ENCODE results near the gene IFNA17. TPM values are rescaled to one million over a fixed set of nuclear protein-coding genes. Genes with fewer than 3 reads are reported as not detected.
"Not testable (repeated sequence)": the region's sequence is repeated elsewhere in the genome, so short reads cannot be mapped to it uniquely, and the experiment has no call there.

IFNA17 gene
- total and polyA plus RNA-seq, 4 donors: not detected

DNA sequence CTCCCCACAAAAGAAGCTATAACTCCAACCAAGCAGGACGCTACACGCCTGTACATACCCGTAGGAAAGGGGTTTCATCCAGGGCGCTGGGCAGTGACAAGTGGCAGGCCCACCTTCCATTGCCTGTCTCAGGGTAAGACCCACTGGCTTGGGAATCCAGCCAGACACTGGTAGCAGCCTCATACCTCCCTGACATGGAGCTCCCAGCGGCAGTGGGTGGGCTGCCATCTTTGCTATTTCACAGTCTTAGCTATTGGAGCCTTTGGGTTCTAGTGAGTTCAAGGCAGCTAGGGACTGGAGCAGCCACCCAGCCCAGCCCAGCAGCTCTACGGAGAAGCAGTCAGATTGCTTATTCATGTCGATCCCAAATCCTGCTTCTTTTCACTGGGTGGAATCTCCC lies 17.7 kb downstream of the IFNA17 start:
- TF ChIP-seq HNF4A (conservative IDR thresholded peaks at IDR 0.05) (no peak), YY1 (IDR thresholded peaks at IDR 0.05) (no peak), JUND (IDR thresholded peaks at IDR 0.05) (no peak), RAD21 (IDR thresholded peaks at IDR 0.05) (no peak), FOXA1 (IDR thresholded peaks at IDR 0.05) (no peak), HNF4G (IDR thresholded peaks at IDR 0.05) (no peak)
- TF ChIP-seq, protein P1, sequence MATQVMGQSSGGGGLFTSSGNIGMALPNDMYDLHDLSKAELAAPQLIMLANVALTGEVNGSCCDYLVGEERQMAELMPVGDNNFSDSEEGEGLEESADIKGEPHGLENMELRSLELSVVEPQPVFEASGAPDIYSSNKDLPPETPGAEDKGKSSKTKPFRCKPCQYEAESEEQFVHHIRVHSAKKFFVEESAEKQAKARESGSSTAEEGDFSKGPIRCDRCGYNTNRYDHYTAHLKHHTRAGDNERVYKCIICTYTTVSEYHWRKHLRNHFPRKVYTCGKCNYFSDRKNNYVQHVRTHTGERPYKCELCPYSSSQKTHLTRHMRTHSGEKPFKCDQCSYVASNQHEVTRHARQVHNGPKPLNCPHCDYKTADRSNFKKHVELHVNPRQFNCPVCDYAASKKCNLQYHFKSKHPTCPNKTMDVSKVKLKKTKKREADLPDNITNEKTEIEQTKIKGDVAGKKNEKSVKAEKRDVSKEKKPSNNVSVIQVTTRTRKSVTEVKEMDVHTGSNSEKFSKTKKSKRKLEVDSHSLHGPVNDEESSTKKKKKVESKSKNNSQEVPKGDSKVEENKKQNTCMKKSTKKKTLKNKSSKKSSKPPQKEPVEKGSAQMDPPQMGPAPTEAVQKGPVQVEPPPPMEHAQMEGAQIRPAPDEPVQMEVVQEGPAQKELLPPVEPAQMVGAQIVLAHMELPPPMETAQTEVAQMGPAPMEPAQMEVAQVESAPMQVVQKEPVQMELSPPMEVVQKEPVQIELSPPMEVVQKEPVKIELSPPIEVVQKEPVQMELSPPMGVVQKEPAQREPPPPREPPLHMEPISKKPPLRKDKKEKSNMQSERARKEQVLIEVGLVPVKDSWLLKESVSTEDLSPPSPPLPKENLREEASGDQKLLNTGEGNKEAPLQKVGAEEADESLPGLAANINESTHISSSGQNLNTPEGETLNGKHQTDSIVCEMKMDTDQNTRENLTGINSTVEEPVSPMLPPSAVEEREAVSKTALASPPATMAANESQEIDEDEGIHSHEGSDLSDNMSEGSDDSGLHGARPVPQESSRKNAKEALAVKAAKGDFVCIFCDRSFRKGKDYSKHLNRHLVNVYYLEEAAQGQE (IDR thresholded peaks at IDR 0.05): no peak
- TF ChIP-seq, protein P2, sequence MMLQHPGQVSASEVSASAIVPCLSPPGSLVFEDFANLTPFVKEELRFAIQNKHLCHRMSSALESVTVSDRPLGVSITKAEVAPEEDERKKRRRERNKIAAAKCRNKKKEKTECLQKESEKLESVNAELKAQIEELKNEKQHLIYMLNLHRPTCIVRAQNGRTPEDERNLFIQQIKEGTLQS (IDR thresholded peaks at IDR 0.05): no peak
- TF ChIP-seq, protein P3, sequence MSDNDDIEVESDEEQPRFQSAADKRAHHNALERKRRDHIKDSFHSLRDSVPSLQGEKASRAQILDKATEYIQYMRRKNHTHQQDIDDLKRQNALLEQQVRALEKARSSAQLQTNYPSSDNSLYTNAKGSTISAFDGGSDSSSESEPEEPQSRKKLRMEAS (IDR thresholded peaks at IDR 0.05): no peak
- Histone ChIP-seq H3K4me3 (ENCODE audit: low read depth in 1 of 3, low read length in 3 of 3) (no peak overlapping the region), H3K27me3 (ENCODE audit: control insufficient read depth in 4 of 4, insufficient read depth in 4 of 4, low read length in 3 of 4) (no peaks in the 10 kb centered on the region), H3K9me3 (ENCODE audit: control insufficient read depth in 4 of 4, low read length in 3 of 4) (no peaks in the 10 kb centered on the region), H3K4me1 (ENCODE audit: control insufficient read depth in 4 of 4, insufficient read depth in 4 of 4, low read length in 3 of 4) (no peaks in the 10 kb centered on the region), H3K9ac (ENCODE audit: low read depth in 1 of 2, low read length in 2 of 2) (no peak overlapping the region), H3K27ac (ENCODE audit: low read depth in 1 of 2, low read length in 2 of 2) (no peak overlapping the region), H3K36me3 (ENCODE audit: control insufficient read depth in 4 of 4, insufficient read depth in 3 of 4, low read depth in 1 of 4, low read length in 3 of 4) (no peaks in the 10 kb centered on the region)
- no peak for DNase-seq (ENCODE audit: low spot score)
- 91% methylated on average over 7 of the region's 7 CpGs for WGBS

DNA sequence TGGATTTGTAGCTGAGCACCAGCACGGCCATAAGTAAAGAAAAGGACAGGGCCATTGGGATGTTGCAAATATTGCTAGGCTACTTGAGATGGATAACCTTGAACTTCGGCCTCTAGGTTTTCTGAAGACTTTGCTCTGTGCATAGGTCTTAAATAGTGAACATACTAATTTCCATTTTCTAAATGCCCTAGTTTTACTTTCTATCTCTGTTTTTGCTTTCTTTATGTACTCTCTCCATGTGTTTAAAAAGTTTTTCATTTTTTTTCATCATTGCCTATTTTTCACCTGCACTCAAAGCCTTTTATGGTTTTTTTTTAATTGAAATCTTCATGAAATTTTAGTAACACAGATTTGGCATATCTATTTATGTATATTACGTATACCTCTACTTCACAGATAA lies 21.0 kb downstream of the IFNA17 start, which contains the start of gene IFNA10:
Gene IFNA10, minus strand, starts transcription at position 101 of the 400 bp plus-strand sequence. Its CDS starts 46 bp downstream, at position 55.
- DNase-seq (ENCODE audit: low spot score); H3K9me3 ChIP-seq (ENCODE audit: control insufficient read depth in 4 of 4, low read length in 3 of 4); H3K4me3 ChIP-seq (ENCODE audit: low read depth in 1 of 3, low read length in 3 of 3); H3K27ac ChIP-seq (ENCODE audit: low read depth in 1 of 2, low read length in 2 of 2); H3K9ac ChIP-seq (ENCODE audit: low read depth in 1 of 2, low read length in 2 of 2); H3K4me1 ChIP-seq (ENCODE audit: control insufficient read depth in 4 of 4, insufficient read depth in 4 of 4, low read length in 3 of 4); H3K36me3 ChIP-seq (ENCODE audit: control insufficient read depth in 4 of 4, insufficient read depth in 3 of 4, low read depth in 1 of 4, low read length in 3 of 4); H3K27me3 ChIP-seq (ENCODE audit: control insufficient read depth in 4 of 4, insufficient read depth in 4 of 4, low read length in 3 of 4): not testable (repeated sequence)
- 68% methylated on average over 3 of the region's 3 CpGs for WGBS

DNA sequence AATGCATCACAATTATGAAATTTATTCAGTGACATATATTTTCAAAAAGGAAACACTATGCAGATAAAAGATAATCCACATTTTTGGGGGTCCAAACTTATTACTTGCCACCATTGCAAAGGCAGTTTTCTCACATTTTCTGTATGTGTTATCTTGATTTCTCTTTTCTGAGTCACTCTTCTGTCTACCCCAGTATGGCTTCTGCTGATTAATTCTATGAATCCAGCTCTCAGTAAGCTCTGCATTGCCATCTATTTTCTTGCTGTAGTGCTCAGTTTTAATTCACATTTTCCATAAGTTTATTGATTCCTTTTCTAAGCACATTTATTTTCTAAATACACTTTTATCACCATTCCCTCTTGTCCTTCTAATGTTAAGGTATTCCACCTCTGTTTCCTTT lies 22.8 kb downstream of the IFNA17 start:
- TF ChIP-seq YY1 (IDR thresholded peaks at IDR 0.05) (no peak), JUND (IDR thresholded peaks at IDR 0.05) (no peak), GABPA (IDR thresholded peaks at IDR 0.05 in 1 of 2, conservative IDR thresholded peaks at IDR 0.05 in 1 of 2) (no peak), HNF4G (IDR thresholded peaks at IDR 0.05) (no peak), RXRA (IDR thresholded peaks at IDR 0.05) (no peak), FOXA1 (IDR thresholded peaks at IDR 0.05) (no peak), EGR1 (IDR thresholded peaks at IDR 0.05; ENCODE audit: low read depth in 2 of 2) (no peak), FOXA2 (IDR thresholded peaks at IDR 0.05) (no peak), RAD21 (IDR thresholded peaks at IDR 0.05) (no peak)
- TF ChIP-seq, protein P4, sequence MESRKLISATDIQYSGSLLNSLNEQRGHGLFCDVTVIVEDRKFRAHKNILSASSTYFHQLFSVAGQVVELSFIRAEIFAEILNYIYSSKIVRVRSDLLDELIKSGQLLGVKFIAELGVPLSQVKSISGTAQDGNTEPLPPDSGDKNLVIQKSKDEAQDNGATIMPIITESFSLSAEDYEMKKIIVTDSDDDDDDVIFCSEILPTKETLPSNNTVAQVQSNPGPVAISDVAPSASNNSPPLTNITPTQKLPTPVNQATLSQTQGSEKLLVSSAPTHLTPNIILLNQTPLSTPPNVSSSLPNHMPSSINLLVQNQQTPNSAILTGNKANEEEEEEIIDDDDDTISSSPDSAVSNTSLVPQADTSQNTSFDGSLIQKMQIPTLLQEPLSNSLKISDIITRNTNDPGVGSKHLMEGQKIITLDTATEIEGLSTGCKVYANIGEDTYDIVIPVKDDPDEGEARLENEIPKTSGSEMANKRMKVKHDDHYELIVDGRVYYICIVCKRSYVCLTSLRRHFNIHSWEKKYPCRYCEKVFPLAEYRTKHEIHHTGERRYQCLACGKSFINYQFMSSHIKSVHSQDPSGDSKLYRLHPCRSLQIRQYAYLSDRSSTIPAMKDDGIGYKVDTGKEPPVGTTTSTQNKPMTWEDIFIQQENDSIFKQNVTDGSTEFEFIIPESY (IDR thresholded peaks at IDR 0.05): no peak
- TF ChIP-seq, protein P2 (IDR thresholded peaks at IDR 0.05): no peak
- TF ChIP-seq, protein P3 (IDR thresholded peaks at IDR 0.05): no peak
- TF ChIP-seq, protein P1 (IDR thresholded peaks at IDR 0.05): no peak
- no peak for DNase-seq (ENCODE audit: low spot score)
- H3K9ac ChIP-seq (ENCODE audit: low read depth in 1 of 2, low read length in 2 of 2): no peak overlapping the region
- H3K27me3 ChIP-seq (ENCODE audit: control insufficient read depth in 4 of 4, insufficient read depth in 4 of 4, low read length in 3 of 4): no peaks in the 10 kb centered on the region
- H3K9me3 ChIP-seq (ENCODE audit: control insufficient read depth in 4 of 4, low read length in 3 of 4): no peaks in the 10 kb centered on the region
- H3K36me3 ChIP-seq (ENCODE audit: control insufficient read depth in 4 of 4, insufficient read depth in 3 of 4, low read depth in 1 of 4, low read length in 3 of 4): no peaks in the 10 kb centered on the region
- H3K27ac ChIP-seq (ENCODE audit: low read depth in 1 of 2, low read length in 2 of 2): no peak overlapping the region
- H3K4me3 ChIP-seq (ENCODE audit: low read depth in 1 of 3, low read length in 3 of 3): no peak overlapping the region
- H3K4me1 ChIP-seq (ENCODE audit: control insufficient read depth in 4 of 4, insufficient read depth in 4 of 4, low read length in 3 of 4): no peaks in the 10 kb centered on the region

Measured in liver (tissue), 9 donors.